Sigmoid colon (tissue), 7 donors: ENCODE results near the gene TSEN54. TPM values are rescaled to one million over a fixed set of nuclear protein-coding genes. Genes with fewer than 3 reads are reported as not detected.

Source experiments
- DNase-seq: peaks from one replicate; pipeline ENCODE4 v3.0.0-alpha.2; 2019
- H3K27ac ChIP-seq, 4 donors: fragments of 200-600 bp; sonication (generic); one replicate each; pipeline ENCODE4 v1.5.1; 2016 to 2019; ENCODE audit warnings: mild to moderate bottlenecking in 1 of 4
- H3K27me3 ChIP-seq, 3 donors: fragments of 200-600 bp; sonication (generic); one replicate each; pipeline ENCODE4 v1.5.1; 2019; ENCODE audit warnings: mild to moderate bottlenecking in 1 of 3
- H3K36me3 ChIP-seq, 4 donors: fragments of 200-600 bp; sonication (generic); one replicate each; pipeline ENCODE4 v1.5.1; 2016 to 2019
- H3K4me1 ChIP-seq, 4 donors: fragments of 200-600 bp; sonication (generic); one replicate each; pipeline ENCODE4 v1.5.1; 2017 to 2019
- H3K4me3 ChIP-seq, 4 donors: fragments of 200-600 bp; sonication (generic); one replicate each; pipeline ENCODE4 v1.5.1; 2017 to 2019; ENCODE audit warnings: mild to moderate bottlenecking in 2 of 4, moderate library complexity in 1 of 4
- H3K9me3 ChIP-seq, 4 donors: fragments of 200-600 bp in 3 of 4; sonication (generic) in 3 of 4; one replicate each; pipeline versions ENCODE4 v1.5.1 to v1.6.1; 2013 to 2019
- EP300 ChIP-seq, 4 donors: sonication (generic); formaldehyde crosslinking; IDR thresholded peaks; one replicate each; pipeline ENCODE4 v1.6.1; 2017; ENCODE audit warnings: antibody characterized with exemption in 4 of 4
- POLR2A ChIP-seq, 2 donors: fragments of 450-650 bp; IDR thresholded peaks; one replicate each; pipeline ENCODE4 v1.6.1; 2016; ENCODE audit warnings: antibody characterized with exemption in 2 of 2, mild to moderate bottlenecking in 2 of 2, moderate library complexity in 2 of 2
- POLR2AphosphoS5 ChIP-seq, 4 donors: sonication (generic); formaldehyde crosslinking; IDR thresholded peaks; one replicate each; pipeline ENCODE4 v1.6.1; 2017; ENCODE audit warnings: antibody characterized with exemption in 4 of 4
- WGBS, 2 donors: extraction: QIAGEN DNeasy Blood & Tissue Kit; methylation state at CpG; one replicate each; pipeline ENCODE4 v1.1.7; 2013; 5-methylcytosine and 5-hydroxymethylcytosine counted together
- intact Hi-C: fragments of 100-400 bp; cut with DNase I; formaldehyde crosslinking; loops from one replicate; pipeline ENCODE4 v1.15.1; 2023
- polyA plus RNA-seq, 3 donors: library from polyadenylated mRNA; stranded (reverse); fragments of 200-250 nt; gene quantifications; one replicate each; pipeline ENCODE4 v1.2.3, GENCODE V29; 2013
- total RNA-seq, 4 donors: library from RNA; depleted of rRNA; stranded (reverse); fragments of >200 nt; gene quantifications; one replicate each; pipeline ENCODE4 v1.1.0, GENCODE V29; 2016
- TF ChIP-seq, protein P1 (sequence below), 4 experiments: fragments of 450-650 bp in 3 of 4; fragments of 200-600 bp in 1 of 4; IDR thresholded peaks; one replicate each; pipeline ENCODE4 v1.5.1; 2016 to 2019; ENCODE audit warnings: antibody characterized with exemption in 4 of 4, mild to moderate bottlenecking in 3 of 4, moderate library complexity in 2 of 4
- donor health status: healthy with polysubstance abuse.
- donor health status: Bipolar disorder and iron deficiency.
- donor health status: healthy.

The TSEN54 gene
- total and polyA plus RNA-seq, 7 donors, result 11.1 to 43.7 (median 25.3) TPM

- Histone ChIP-seq H3K27ac (no peak overlapping the region), H3K27me3 (no peaks in the 10 kb centered on the region), H3K9me3 (no peaks in the 10 kb centered on the region), H3K36me3 (no peaks in the 10 kb centered on the region), H3K4me3 (no peak overlapping the region), H3K4me1 (peaks cover 0 to 19% (median 15%) of the 10 kb centered on the region in 4 donors)
- intact Hi-C loops, result no loop called here
- no peak for TF ChIP-seq EP300 (IDR thresholded peaks at IDR 0.05)
- TF ChIP-seq POLR2A (IDR thresholded peaks at IDR 0.05), result no peak
- TF ChIP-seq POLR2AphosphoS5 (IDR thresholded peaks at IDR 0.05), result no peak
- TF ChIP-seq, protein P1, sequence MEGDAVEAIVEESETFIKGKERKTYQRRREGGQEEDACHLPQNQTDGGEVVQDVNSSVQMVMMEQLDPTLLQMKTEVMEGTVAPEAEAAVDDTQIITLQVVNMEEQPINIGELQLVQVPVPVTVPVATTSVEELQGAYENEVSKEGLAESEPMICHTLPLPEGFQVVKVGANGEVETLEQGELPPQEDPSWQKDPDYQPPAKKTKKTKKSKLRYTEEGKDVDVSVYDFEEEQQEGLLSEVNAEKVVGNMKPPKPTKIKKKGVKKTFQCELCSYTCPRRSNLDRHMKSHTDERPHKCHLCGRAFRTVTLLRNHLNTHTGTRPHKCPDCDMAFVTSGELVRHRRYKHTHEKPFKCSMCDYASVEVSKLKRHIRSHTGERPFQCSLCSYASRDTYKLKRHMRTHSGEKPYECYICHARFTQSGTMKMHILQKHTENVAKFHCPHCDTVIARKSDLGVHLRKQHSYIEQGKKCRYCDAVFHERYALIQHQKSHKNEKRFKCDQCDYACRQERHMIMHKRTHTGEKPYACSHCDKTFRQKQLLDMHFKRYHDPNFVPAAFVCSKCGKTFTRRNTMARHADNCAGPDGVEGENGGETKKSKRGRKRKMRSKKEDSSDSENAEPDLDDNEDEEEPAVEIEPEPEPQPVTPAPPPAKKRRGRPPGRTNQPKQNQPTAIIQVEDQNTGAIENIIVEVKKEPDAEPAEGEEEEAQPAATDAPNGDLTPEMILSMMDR (IDR thresholded peaks at IDR 0.05), result no peak
- DNase-seq, result no peak
- WGBS, 2 donors, result 84 to 88% methylated on average over 14 of the region's 14 CpGs
These were observed 36.3 kb downstream of the TSEN54 start for GRCh38 chr17:75552425-75553294.

- peaks cover 0 to 19% (median 15%) of the 10 kb centered on the region in 4 donors for H3K4me1 ChIP-seq
- DNase-seq, result no peak
- H3K4me3 ChIP-seq, result no peak overlapping the region
- no peak overlapping the region for H3K27ac ChIP-seq
- WGBS, 2 donors, result 86 to 88% methylated on average over 8 of the region's 8 CpGs
- H3K36me3 ChIP-seq, result no peaks in the 10 kb centered on the region
- H3K27me3 ChIP-seq, result no peaks in the 10 kb centered on the region
- TF ChIP-seq EP300 (IDR thresholded peaks at IDR 0.05) (no peak), POLR2A (IDR thresholded peaks at IDR 0.05) (no peak), POLR2AphosphoS5 (IDR thresholded peaks at IDR 0.05) (no peak)
- TF ChIP-seq, protein P1 (IDR thresholded peaks at IDR 0.05), result no peak
- intact Hi-C loops, result no loop called here
- H3K9me3 ChIP-seq, result no peaks in the 10 kb centered on the region
These were observed 37.2 kb downstream of the TSEN54 start for GRCh38 chr17:75553295-75554110.

DNA sequence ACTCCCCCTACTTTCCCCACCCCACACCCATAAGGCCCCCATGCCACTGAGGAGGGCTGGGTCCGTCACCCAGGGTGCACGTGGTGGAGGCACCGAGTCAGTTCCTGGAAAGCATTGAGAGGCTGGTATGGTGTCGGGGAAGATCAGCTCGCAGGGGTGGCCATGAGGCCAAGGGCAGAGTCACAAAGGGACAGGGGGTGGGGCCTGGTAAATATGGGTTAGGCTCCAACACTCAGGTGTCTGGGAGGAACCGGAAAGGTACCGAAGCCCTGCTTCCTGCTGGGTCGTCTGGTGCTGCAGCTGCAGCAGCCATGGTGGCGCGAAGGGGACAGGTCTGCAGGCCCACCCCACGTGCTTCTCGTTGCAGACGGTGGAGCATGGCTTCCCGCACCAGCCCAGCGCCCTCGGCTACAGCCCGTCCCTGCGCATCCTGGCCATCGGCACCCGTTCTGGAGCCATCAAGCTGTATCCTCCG is 39.4 kb downstream of the TSEN54 start:
- 65 to 85% methylated on average over 21 of the region's 21 CpGs for WGBS, 2 donors
- no peaks in the 10 kb centered on the region for H3K36me3 ChIP-seq
- intact Hi-C loops, result no loop called here
- no peaks in the 10 kb centered on the region for H3K27me3 ChIP-seq
- no peak overlapping the region for H3K4me3 ChIP-seq
- no peak overlapping the region for H3K27ac ChIP-seq
- peaks cover 0 to 19% (median 15%) of the 10 kb centered on the region in 4 donors for H3K4me1 ChIP-seq
- DNase-seq, result no peak
- no peaks in the 10 kb centered on the region for H3K9me3 ChIP-seq
- TF ChIP-seq, protein P1 (IDR thresholded peaks at IDR 0.05), result no peak
- TF ChIP-seq EP300 (IDR thresholded peaks at IDR 0.05) (no peak), POLR2A (IDR thresholded peaks at IDR 0.05) (no peak), POLR2AphosphoS5 (IDR thresholded peaks at IDR 0.05) (no peak)

GRCh38 chr17:75557075-75557851 is 40.9 kb downstream of the TSEN54 start:
- no peak for TF ChIP-seq EP300 (IDR thresholded peaks at IDR 0.05)
- no peak for TF ChIP-seq POLR2A (IDR thresholded peaks at IDR 0.05)
- 14 to 51% methylated on average over 15 of the region's 15 CpGs for WGBS, 2 donors
- Histone ChIP-seq H3K27ac (no peak overlapping the region), H3K36me3 (no peaks in the 10 kb centered on the region), H3K9me3 (no peaks in the 10 kb centered on the region), H3K27me3 (no peaks in the 10 kb centered on the region), H3K4me1 (peaks cover 0 to 19% (median 15%) of the 10 kb centered on the region in 4 donors), H3K4me3 (no peak overlapping the region)
- DNase-seq, result no peak
- intact Hi-C loops, result no loop called here
